ENCODE measurements around the gene RFX8.

RFX8 gene

DNA sequence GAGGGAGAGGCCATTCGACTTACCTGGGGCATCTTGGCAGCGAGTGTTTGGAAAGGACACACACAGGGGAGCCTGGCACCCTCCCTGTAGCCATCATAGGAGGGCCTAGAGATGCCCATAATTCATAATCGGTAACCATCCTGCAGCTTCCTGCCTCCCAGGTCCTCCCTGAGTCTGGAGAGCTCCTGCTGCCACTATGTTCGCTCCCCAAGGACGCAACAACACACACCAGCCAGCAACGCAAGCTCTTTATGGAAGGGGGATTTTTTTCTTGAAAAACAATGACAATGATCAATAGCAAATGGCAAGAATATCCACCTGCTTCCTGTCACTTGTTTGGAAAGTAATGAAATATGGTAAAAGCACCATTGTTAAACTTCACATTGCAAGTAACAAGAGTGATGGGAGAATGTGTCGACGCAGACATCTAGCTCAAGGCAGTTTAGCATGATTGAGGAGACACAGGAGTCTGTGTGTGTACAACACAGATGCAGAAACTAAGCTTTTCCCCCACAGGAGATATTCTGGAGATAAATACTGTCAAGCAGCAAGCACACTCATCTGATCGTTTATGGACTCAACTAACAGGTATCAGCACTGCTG lies 62.7 kb downstream of the RFX8 start:
- no peak for DNase-seq (ENCODE audit: low spot score)

DNA sequence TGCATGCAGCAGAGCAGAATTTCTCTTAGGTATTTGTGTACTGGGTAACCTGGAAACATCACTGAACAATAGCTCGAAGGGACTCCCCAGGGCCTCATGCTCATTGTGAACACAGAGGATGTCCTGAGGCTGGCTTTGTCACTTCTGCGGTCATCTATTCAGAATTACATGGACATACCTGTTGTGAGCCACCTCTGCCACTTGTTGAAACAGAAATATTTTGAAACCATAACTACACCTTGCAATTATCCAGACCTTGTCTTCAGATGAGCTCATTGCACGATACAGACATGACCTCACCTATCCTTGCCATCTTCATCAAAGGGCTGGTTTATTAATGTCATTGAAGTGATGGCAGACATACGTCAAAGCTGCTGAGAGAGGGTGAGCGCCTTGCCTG lies 64.2 kb downstream of the RFX8 start:
- no peak for DNase-seq (ENCODE audit: low spot score)

DNA sequence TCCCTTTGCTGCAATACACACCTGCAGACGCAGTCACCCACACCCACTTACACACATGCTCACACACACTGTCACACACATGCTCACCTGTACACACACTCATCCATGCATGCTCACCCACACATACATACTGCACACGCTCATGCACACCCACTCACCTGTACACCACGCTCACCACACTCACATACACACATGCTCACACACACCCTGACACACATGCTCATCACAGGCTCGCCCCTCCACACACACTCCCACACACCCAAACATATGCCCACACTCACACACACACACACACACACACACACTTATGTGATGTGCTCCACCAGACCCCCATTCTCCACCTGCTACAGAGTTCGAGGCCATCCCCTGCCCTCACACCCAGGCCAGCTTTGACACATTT lies 64.8 kb downstream of the RFX8 start:
- no peak for DNase-seq (ENCODE audit: low spot score)

DNA sequence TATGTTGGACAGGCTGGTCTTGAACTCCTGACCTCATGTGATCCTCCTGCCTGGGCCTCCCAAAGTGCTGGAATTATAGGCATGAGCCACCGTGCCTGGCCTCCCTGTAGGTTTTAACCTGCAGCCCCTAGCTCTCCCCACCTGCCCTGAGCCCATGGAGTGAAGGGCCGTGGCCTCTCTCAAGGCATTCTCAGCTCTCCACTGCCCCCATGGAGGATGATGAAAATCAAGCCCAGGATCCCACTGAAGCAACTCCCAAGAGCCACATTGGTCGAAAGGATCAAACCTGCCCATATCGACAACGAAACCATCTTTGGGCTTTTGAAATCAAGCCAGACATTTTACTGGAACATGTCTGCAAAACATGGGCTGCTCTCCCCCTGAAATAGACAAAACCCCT lies 65.2 kb downstream of the RFX8 start:
- DNase-seq (ENCODE audit: low spot score), result no peak

DNA sequence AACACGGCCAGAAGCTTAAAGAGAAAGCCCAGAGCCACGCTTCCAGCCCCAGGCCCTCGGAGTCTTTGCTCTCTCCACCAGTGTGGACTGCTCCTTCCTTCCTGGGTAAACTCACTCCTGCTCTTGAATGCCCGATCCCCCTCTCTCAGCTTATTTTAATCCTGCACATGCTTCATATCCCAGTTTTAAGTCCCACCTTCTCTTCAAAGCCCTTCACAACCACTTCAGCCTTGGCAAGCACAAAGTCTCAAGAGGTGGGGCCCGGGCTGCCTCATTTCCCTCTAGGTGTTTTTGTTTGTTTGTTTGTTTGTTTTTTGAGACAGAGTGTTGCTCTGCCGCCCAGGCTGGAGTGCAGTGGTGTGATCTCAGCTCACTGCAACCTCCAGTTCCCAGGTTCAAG lies 66.0 kb downstream of the RFX8 start:
- no peak for DNase-seq (ENCODE audit: low spot score)

DNA sequence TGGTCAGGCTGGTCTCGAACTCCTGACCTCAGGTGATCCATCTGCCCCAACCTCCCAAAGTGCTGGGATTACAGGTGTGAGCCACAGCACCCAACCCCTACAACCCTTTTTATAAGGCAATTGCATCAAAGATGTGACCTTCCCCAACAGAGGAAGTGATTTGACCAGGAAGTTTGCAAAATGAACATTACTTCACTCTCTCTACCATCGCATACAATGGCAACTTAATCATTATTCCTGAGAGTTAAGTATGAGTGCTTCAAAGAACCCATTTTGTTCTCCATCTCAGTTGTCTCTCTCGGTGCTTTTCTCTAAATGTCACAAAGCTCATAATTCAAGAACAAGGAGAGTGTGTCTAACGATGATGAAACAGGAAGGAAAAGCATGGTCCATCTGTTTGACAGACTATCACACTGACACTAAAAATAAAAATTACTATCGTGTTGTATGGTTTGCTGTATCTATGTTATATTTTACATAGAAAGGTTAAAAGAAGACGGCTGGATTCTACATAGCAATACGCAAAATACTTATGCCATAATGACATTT lies 69.5 kb downstream of the RFX8 start:
- DNase-seq (ENCODE audit: low spot score), result no peak

DNA sequence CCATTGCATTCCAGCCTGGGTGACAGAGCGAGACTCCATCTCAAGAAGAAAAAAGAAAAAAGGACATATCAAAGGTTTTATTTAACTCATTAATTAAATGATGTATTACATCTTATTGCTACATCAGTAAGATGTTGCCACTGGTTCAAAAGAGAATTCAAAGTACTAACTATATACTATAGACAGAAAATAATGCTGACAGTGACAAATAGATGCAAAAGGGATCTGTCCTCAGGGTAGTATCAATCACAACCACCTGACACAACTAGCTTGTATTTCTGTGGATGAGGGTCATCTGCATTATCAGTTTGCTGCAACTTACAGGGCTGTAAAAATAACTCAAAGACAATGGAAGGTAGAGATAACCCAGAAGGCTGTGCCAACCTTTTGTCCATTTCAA lies 71.2 kb downstream of the RFX8 start:
- DNase-seq (ENCODE audit: low spot score), result no peak

DNA sequence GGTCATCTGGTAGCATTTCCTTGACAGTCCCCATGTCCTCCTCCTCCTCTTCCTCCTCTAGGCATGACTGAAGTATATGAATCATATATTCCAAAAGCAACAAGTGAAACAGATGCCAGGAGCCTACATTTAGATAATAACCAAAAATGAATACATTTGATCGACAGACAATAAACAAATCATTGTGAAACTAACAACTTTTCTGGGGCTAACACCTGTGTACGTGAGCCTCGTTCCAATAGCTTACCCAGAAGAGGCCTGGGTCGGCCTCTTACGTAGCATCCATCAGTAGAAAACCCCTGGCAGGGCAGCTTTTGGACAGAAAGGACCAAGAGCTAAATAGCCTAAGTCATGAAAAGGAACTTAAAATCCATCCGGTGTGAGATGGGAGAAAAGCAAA lies 72.3 kb downstream of the RFX8 start:
- no peak for DNase-seq (ENCODE audit: low spot score)

DNA sequence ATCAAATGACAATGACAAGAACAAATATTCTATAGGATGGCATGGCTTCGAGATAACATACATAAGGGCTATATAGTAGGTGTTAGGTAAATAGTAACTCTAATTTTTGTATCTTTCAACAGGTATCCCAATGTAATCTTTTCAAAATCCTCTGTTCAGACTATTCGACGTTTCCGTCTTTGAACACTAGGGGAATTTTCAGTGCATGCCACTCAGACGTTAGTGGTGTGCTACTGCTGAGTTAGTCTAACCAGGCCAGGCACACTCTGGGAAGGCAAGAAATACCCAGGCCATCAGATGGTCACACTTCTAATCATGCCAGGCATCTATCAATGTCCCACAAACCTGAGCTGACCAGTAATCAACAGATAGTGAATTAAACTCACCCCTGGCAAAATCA lies 73.0 kb downstream of the RFX8 start:
- no peak for DNase-seq (ENCODE audit: low spot score)

DNA sequence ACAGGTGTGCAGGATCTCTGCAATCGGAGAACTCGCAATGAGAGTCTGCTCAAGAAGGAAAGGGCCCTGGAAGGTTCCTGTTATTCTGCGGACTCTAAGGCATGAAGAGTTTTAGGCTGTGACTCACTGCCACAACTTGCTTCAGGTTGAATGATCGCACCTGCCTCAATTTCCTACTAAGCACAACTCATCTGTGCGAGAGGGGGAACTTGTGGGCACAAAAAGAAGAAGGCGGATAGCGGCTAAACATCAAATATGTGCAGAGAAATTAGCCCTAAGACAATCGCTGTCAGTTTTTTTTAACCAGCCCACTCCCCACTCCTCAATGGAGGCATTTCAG lies 73.6 kb downstream of the RFX8 start:
- no peak for DNase-seq (ENCODE audit: low spot score)

DNA sequence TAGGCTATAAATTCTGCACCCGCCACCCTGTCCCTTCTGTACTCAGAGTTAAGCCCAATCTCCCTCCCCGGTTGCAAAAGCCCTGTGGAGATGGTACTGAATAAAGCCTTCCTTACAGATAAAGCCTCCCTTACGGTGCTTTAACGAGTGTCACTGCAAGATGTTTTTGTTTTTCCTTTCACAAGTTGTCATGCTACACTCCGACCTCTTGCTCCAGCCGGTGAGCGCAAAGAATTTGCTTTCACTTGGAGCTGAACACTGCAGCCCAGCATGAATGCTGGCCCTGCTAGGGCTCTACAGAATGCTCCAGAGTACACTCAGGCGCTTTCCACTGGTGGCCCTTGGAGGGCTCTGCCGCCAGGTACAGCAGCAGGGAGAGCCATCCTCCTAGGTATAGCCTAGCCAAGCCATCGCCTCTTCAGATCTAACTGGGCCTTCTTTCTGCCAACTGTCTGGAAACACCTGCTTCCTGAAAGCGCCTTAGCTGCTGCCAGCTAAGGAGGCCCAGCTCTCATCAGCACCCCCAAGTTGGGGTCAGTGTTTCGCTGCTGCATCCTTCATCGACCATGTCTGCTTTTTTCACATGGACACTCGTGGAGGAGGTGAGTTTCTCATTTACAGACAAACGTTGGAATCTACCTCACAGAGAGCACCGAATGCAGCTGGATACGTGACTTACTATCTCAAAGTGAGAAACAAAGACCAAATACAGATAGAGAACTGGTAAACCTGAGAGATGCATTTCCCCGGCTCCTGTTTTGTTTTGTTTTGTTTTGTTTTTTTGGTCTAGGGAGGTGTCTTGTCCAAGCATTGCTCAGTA lies 74.2 kb downstream of the RFX8 start:
- no peak for DNase-seq (ENCODE audit: low spot score)

DNA sequence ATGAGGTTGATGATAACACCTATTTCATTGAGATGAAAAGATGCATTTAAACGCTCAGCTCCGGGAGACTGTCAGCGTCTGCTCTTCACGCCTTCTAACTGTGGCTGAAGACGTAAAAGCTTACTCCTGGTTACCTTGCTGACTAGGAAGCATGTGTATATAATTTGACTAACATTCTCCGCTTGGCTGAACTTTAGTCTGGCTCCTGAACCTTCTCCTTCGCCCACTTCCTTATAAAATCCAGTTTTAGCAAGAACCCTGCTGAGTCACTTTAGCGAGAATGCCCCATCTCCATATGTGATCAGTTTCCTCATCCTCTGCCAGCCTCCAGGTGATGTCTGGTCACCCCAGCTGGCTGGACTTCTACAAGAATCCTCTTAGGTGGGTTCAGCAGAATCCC lies 74.9 kb downstream of the RFX8 start:
- DNase-seq (ENCODE audit: low spot score), result no peak

DNA sequence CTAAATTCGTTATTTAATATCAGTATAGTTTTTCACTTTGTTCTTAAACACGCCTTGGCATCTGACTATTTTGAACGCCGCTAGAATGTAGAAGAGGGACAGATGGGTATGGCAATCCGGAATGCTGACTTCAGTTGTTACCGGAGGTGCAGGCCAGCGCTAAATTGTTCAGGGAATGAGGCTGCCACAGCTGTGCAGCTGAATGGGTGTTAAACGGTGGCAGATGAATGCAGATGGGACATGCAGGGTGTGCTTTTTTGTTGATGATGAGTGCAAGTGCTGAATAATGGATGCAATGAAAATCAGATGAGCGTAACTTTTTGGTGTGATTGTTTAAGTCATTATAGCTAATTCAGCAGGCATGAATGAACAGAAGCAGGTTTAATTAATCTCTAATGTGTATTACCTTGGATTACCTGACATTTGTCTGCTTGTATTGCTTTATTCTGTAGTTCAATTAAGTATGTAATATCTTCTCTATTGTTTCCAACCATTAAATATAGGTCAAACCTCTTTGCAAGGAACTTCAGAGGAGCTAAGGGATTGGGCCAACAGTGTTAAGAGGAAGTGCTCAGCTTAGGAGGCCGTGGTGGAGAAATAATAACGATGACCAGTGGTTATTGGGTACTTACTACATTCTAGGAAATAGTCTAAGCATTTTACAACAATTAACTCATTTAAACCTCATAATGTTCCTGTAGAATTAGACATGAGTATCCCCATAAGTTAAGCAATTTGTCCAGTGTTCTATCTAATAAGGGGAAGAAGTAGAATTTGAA lies 75.7 kb downstream of the RFX8 start:
- DNase-seq (ENCODE audit: low spot score), result no peak

DNA sequence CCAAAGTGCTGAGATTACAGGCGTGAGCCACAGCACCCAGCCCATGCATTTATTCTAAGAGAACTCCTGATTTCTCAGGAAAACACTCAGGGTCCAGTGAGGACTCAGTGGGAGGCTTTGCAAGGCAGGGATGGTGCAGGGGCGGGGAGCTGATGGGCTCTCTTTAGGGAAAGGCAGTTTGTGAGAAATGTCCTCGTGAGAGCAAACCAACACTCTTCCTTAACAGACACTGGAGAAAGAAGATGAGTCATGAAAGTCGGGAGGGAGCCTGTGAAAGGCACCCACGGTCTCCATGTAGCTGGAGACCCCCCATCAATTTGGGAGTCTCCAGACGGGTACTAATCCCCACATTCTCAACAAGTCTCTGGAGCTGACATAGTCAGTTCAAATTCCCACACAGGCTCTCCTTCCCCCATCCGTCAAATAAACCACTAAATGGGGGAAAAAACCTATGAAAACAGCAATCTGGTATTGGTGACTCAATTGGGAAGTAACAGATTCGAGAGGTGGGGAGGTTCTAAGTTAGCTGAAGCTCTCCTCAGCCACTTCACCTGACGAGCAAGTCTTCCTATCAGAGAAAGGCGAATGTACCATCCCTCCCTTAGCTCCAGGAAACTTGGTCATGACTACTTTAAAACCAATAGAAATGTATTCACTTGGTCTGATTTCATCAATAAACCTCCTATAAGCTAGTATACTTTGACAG lies 76.6 kb downstream of the RFX8 start:
- no peak for DNase-seq (ENCODE audit: low spot score)

DNA sequence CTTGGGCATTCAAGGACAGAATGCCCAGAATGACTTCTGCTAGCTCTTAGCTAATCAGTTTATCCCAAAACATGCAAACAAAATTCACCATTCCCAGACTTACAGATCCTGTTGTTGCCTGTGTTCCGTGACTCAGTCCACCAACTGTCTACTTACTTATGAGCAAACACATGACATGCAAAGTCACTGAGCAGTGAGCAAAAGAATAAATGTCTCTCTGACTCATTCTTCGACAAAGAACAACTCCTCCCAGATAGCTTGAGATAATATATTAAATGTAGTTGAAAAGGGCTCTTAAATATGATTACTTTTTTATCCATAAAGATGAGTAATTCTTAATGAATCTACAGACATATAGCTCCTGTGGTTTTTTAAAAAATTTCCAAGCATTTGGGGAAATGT lies 78.6 kb downstream of the RFX8 start:
- DNase-seq (ENCODE audit: low spot score), result no peak

DNA sequence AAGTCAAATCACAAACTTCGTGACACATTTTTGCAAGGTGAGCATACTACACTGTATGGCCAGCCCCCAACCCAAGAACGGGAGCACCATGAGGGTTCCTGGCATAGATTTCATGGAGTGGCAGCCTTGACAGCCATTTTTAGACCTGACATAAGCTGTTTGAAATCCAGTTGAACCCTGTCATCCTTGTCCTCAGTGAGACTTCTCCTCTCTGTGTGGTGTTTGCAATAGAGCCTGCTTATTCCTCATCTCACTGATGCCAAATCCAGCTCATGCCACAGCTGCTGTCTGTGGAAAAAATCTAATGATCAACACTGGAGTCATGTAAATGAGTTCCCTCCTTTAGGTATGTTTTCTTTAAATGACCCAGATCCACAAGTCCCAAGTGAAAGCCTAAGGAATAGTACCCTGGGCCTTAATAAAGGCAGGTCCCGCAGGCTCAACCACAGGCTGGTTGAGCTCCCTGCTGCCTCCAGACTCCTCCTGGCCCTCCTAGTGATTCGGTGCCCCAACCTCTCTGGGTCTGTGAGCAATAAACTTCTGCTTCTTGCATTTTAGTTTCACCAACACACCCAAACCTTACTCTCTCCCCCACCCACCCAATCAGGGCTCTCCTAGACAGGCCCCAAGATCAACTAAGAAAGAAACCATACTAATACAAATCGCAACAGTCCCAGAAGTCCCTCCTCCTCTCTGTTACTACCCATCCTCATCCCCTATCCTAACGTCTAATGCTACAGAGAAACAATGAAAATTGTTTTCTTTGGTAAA lies 79.2 kb downstream of the RFX8 start:
- DNase-seq (ENCODE audit: low spot score), result no peak

DNA sequence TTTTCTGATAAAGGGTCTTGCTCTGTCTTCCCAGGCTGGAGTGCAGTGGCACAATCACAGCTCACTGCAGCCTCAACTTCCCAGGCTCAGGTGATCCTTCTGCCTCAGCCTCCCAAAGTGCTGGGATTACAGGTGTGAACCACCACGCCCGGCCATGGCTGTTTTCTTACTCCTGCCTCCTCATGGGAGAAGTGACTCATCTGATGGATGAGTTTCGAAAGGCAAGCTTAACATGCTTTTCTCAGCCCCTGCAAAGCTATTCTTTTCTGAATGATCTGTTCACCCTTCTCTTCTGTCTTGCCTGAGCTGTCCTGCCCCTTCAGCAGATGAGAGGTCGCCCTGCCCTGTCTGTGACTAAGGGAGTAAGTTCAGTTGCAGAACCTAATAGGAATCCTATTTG lies 86.7 kb downstream of the RFX8 start:
- DNase-seq (ENCODE audit: low spot score), result no peak

DNA sequence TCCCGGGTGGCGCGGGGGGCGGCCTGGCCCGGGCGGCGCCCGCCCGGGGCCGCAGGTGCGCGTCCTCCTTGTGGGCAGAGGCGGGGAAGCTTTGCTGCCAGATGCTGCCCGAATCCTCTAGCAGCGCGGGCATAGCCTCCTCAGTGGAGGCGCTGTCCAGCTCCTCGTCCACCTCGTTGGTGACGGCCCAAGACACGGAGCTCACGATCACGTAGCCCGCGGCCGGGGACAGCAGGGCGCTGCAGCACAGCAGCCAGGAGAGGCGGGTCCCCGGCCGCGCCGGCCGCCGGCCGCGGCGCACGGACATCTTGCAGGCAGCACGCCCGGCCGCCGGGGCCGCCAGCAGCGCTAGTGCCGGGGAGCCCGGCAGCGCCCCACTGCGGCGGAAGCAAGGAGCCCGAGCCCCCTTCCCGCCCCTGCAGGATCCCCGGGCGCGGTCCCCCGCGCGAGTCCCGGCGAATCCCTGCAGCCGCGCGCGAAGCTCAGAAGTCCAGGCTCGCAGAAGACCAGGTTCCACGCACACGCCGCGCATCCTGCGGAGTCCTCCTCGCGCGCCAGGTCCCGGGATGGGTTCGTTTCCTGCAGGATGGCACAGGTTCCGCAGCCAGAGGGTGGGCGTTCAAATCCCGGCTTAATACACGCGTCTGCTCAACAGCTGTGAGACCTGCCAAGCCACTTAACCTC lies 87.6 kb downstream of the RFX8 start, which contains the start of gene CREG2:
TSS of gene CREG2 (minus strand) at position 353 of the 684 bp plus-strand sequence. CDS start at position 307, 46 bp downstream.
- DNase-seq (ENCODE audit: low spot score), result peak; percentile 49

DNA sequence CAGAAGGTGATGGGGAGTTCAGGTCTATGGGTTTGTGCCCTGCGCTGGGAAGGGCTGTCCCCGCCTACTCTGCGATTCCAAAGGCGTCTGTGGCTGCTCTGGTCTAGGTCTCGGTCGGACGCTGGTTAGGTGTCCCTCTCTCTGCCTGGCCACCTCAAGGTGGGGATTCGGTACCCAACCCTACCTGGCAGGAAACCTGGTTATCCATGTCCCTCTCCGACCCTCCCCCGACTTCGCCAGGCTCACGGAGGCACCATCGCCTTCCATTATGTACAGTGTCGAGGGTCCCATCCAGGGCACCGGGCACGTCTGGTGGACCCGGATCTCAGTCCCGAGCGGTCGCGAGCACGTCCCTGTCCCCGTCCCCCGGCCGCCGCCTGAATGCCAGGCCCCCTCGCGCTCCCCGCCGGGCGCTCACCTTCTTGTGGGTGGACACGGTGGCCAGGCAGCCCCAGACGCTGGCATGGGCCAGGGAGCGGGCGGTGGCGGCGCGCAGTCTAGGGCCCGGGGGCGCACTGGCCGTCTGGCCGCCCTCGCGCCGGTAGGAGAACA lies 88.2 kb downstream of the RFX8 start:
- no peak for DNase-seq (ENCODE audit: low spot score)

DNA sequence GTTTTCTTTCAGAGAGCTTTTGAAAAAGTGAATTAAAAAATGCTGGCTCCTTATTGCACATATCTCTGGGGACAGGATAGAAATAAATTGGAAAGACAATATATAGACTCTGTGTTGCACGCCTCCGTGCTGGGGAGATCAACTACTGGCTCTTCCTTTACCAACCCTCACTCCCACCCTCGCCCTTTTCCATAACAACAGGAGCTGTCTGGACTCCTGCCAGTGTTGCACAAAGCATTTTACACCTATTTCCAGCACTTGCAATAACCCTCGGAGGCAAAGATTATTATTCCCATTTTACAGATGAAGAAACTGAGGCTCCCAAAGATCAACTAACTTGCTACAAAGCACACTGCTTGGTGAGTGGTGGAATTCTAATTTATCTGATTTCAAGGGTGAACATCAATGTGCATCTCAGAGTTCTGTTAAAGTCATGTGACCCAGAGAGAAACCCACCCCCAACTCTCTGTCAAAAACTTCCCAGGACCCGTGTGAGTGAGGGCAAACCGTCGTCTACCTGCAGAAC lies 91.8 kb downstream of the RFX8 start:
- DNase-seq (ENCODE audit: low spot score), result no peak

Data from SK-N-DZ (cell line).